ENCODE measurements around the gene SNX19. TPM values are rescaled to one million over a fixed set of nuclear protein-coding genes. Genes with fewer than 3 reads are reported as not detected.

The SNX19 gene
- total RNA-seq, 1 experiment from 2014 or later = 34.6 TPM

DNA sequence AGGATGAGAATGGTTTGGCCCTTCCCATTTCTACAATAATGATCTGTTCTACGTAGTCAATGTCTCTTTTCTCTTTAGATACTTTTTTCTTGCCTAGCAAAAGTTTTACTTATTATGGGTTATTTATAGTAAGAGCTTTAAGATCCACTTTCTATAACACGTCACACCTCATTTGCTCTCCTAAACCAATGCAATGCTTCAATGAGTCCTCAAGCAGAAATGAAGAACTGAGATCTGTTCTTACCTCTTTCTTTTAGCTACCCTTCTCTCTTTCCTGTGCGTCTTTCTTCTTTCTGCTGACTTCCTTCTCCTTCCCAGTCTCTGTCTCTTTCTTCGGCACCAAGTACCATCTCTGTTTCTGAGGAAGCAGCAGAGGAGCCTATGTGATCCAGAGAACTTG lies 61.8 kb downstream of the SNX19 start:
- H3K9me3 ChIP-seq (replicated peaks) = no peaks in the 10 kb centered on the region
- no peak overlapping the region for H3K4me3 ChIP-seq
- no peaks in the 10 kb centered on the region for H3K4me1 ChIP-seq
- H3K27me3 ChIP-seq = no peaks in the 10 kb centered on the region
- no peak overlapping the region for H3K27ac ChIP-seq
- H3K36me3 ChIP-seq = no peaks in the 10 kb centered on the region
- no peak for DNase-seq

DNA sequence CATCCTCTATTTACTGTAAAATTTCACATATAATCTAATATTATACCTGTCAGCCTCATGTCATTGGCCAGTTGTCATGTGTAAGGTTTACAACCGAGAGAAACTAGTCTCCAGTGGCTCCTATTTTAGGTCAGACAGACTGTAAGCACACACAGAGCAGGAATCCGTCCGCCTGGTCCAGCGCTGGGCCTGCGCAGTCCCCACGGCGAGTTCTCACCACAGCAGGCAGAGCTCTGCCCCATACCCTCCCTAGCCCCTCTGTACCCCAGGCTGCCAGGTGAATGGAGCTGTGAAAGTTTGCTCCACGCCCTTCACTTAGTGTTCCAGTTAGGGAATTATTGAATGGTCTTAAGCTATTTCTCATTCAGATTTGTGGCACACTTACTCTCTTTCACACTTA lies 63.7 kb downstream of the SNX19 start:
- Histone ChIP-seq H3K4me1 (no peaks in the 10 kb centered on the region), H3K27ac (no peak overlapping the region), H3K27me3 (no peaks in the 10 kb centered on the region), H3K36me3 (no peaks in the 10 kb centered on the region), H3K4me3 (no peak overlapping the region), H3K9me3 (replicated peaks) (no peaks in the 10 kb centered on the region)
- no peak for DNase-seq

GRCh38 chr11:130850185-130850944 lies 65.9 kb downstream of the SNX19 start:
- Histone ChIP-seq H3K4me3 (no peak overlapping the region), H3K27me3 (no peaks in the 10 kb centered on the region), H3K4me1 (no peaks in the 10 kb centered on the region), H3K9me3 (replicated peaks) (no peaks in the 10 kb centered on the region), H3K36me3 (no peaks in the 10 kb centered on the region), H3K27ac (no peak overlapping the region)
- no peak for DNase-seq

DNA sequence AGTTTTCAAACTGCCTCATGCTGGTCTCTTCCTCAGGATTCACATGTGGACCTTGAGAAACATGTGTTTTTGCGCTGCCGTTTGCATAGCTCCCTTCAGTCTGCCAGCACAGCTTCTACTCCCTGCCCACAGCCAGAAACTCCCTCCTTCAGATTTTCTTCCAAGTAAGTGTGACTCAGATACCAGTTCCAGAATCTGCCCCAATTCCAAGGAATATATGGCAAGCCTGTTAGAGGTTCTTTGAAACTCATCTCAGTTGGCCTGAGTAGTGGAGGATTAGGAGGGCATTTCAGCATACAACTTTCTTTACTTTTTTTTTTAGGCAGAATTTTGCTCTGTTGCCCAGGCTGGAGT lies 67.1 kb downstream of the SNX19 start:
- no peaks in the 10 kb centered on the region for H3K27me3 ChIP-seq
- DNase-seq = no peak
- H3K9me3 ChIP-seq (replicated peaks) = no peaks in the 10 kb centered on the region
- no peaks in the 10 kb centered on the region for H3K4me1 ChIP-seq
- H3K36me3 ChIP-seq = no peaks in the 10 kb centered on the region
- H3K27ac ChIP-seq = no peak overlapping the region
- H3K4me3 ChIP-seq = no peak overlapping the region

- Histone ChIP-seq H3K4me3 (no peak overlapping the region), H3K36me3 (no peaks in the 10 kb centered on the region), H3K27ac (no peak overlapping the region), H3K4me1 (no peaks in the 10 kb centered on the region), H3K9me3 (replicated peaks) (no peaks in the 10 kb centered on the region), H3K27me3 (no peaks in the 10 kb centered on the region)
- no peak for DNase-seq
Measured at GRCh38 chr11:130848361-130849214, 67.7 kb downstream of the SNX19 start.

- DNase-seq = no peak
- Histone ChIP-seq H3K27ac (no peak overlapping the region), H3K4me1 (no peaks in the 10 kb centered on the region), H3K36me3 (no peaks in the 10 kb centered on the region), H3K9me3 (replicated peaks) (no peaks in the 10 kb centered on the region), H3K27me3 (no peaks in the 10 kb centered on the region), H3K4me3 (no peak overlapping the region)
Measured at GRCh38 chr11:130847517-130847916, 68.8 kb downstream of the SNX19 start.

- no peak overlapping the region for H3K27ac ChIP-seq
- H3K4me1 ChIP-seq = 0 out of 2 replicates have a peak, but pooled peaks cover 5% of the 10 kb centered on the region
- H3K27me3 ChIP-seq = no peaks in the 10 kb centered on the region
- H3K9me3 ChIP-seq (replicated peaks) = no peaks in the 10 kb centered on the region
- no peak for DNase-seq
- no peak overlapping the region for H3K4me3 ChIP-seq
- H3K36me3 ChIP-seq = no peaks in the 10 kb centered on the region
Measured at GRCh38 chr11:130846606-130847005, 69.7 kb downstream of the SNX19 start.

DNA sequence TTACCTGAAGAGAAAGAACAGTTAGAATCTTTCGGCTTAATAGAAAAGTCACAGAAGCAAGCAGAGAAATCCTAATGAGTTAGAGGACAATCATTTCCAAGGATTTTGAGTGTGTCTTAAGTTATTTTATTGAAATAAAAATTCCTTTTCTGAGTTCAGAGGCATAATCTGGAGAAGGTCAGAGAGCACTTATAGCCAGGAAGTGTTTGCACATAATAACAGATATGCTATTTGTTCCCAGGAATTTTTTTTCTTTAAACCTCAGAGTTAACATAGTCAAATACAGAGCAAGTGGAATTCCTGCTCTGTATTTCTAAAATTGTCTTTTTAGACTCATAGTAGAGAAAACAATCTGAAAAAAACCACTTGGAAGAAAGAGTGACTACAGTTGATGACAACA lies 74.3 kb downstream of the SNX19 start:
- Histone ChIP-seq H3K36me3 (no peaks in the 10 kb centered on the region), H3K9me3 (replicated peaks) (0 out of 2 replicates have a peak, but pooled peaks cover 2% of the 10 kb centered on the region), H3K27ac (no peak overlapping the region), H3K27me3 (no peaks in the 10 kb centered on the region), H3K4me1 (peaks cover 36% of the 10 kb centered on the region), H3K4me3 (no peak overlapping the region)
- no peak for DNase-seq

DNA sequence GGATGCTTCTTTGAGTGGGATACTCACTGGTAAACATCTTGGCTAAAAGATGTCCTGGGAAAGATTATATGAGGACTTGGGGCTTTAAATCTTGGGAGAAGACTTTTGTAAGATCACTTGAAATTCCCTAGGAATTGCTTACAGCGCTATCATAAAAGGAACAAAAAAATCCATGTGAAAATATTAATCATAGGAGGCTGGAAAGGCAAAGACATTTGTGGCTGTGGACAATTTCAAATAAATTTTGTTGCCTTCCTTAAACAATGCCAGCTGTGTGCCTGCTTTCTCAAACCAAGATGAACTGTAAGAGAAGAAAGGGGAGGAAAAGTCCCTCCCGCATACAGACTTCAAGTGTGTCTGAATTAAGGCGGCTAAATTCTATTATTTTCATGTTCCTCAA lies 75.6 kb downstream of the SNX19 start:
- Histone ChIP-seq H3K4me1 (peaks cover 36% of the 10 kb centered on the region), H3K27ac (peak overlapping the region; percentile 55), H3K36me3 (no peaks in the 10 kb centered on the region), H3K4me3 (peak overlapping the region; percentile 0; the same call in 1 of the 2 replicates), H3K27me3 (no peaks in the 10 kb centered on the region), H3K9me3 (replicated peaks) (0 out of 2 replicates have a peak, but pooled peaks cover 2% of the 10 kb centered on the region)
- DNase-seq = no peak

DNA sequence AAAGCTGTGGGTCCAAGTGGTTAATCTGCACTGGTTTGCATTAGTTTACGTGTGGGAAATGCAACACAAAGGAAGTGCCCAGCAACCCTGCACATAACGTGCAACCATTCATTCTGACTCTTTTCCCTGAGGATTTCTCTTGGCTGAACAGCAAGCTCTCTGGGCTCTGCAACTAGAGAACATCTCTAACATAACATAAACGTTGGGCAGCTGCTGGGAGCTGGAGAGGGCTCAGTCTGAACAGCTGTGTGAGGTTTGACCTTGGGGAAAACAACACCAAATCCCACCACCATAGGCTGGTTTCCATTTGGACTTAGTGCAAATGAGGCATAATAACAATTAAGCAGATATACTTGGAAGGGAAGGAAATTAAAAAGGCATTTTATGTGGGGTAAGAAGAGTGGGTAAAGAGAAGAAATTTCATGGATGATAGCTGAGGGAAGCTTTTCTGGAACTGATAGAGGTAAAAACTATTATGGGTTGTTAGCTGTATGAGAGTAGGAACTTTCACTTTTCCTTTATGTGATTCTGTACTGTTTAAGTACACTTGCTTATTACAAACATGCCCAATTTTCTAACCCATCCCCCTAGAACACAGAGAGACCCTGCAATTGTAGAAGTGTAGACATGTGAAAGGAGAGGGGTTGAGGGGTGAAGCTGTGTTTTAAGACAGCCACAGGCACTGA lies 76.2 kb downstream of the SNX19 start:
- Histone ChIP-seq H3K36me3 (no peaks in the 10 kb centered on the region), H3K9me3 (replicated peaks) (0 out of 2 replicates have a peak, but pooled peaks cover 2% of the 10 kb centered on the region), H3K27ac (peak overlapping the region; percentile 55), H3K27me3 (no peaks in the 10 kb centered on the region), H3K4me1 (peaks cover 36% of the 10 kb centered on the region), H3K4me3 (peak overlapping the region; percentile 0; the same call in 1 of the 2 replicates)
- peak; percentile 83 to 89 for DNase-seq

GRCh38 chr11:130837194-130837593 lies 79.1 kb downstream of the SNX19 start:
- 0 out of 2 replicates have a peak, but pooled peaks cover 2% of the 10 kb centered on the region for H3K9me3 ChIP-seq (replicated peaks)
- H3K4me1 ChIP-seq = peaks cover 36% of the 10 kb centered on the region
- no peak overlapping the region for H3K27ac ChIP-seq
- H3K27me3 ChIP-seq = no peaks in the 10 kb centered on the region
- H3K36me3 ChIP-seq = no peaks in the 10 kb centered on the region
- no peak for DNase-seq
- no peak overlapping the region for H3K4me3 ChIP-seq

DNA sequence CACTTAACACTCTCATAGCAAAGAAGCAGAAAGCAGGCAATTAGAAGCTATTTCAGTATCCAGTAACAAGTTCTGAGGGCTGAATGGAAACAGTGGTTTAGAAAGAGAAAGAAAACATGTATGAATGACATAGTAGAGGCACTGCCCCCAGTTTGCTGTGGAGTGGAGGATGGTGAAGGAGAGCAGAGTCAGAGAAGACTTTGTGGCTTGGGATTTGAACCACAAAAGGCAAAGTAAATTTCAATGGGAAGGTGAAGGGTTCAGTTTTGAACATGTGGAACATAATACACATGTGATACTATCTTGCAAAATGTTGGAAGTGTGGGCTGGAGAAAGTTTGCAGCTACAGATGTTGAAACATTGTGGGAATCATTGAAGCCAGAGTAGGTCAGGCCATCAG lies 81.4 kb downstream of the SNX19 start:
- H3K9me3 ChIP-seq (replicated peaks) = 0 out of 2 replicates have a peak, but pooled peaks cover 2% of the 10 kb centered on the region
- H3K4me1 ChIP-seq = peaks cover 35% of the 10 kb centered on the region
- DNase-seq = no peak
- H3K36me3 ChIP-seq = no peaks in the 10 kb centered on the region
- no peaks in the 10 kb centered on the region for H3K27me3 ChIP-seq
- H3K4me3 ChIP-seq = no peak overlapping the region
- H3K27ac ChIP-seq = no peak overlapping the region

DNA sequence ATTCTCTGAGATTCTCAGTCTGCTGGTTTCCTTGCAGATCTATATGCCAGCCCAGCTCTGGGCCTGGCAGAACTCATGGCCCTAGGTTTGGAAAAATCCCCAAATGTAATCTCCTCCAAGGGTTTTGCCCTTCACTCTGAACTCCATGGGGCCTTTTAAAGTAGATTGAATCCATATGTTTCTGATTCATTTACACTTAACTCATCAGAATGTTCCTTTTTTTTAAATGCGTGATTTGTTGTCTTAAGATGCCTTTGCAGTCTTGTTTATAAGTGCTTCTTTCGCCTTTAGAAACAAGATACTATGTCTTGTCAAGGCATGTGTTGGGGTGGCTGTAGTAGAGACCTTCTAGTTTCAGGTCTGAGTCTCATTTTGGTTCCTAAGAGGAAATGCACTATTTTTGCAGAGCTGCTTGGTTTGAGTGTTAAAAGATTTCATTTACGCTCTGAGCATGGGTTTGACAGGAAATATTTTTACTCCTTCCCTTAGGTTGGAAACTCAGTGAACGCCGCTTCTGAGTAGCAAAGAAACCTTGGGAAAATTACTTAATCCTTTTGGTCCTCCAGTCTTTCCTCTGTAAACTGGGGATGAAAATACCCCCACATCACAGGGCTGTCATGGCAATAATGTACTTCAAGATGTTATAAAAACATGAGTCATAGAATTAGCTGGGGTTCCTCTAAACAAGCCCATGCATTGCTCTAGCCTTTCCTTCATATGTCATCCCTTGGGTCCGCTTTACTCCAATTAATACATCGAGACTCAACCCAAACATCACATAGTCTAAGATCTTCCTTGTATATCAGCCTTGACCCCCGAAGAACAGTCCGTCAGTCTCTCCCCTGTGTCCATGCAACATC lies 83.5 kb downstream of the SNX19 start:
- DNase-seq = no peak
- Histone ChIP-seq H3K9me3 (replicated peaks) (0 out of 2 replicates have a peak, but pooled peaks cover 2% of the 10 kb centered on the region), H3K4me3 (no peak overlapping the region), H3K4me1 (peaks cover 25% of the 10 kb centered on the region), H3K27ac (no peak overlapping the region), H3K27me3 (no peaks in the 10 kb centered on the region), H3K36me3 (no peaks in the 10 kb centered on the region)

- DNase-seq = no peak
- Histone ChIP-seq H3K27ac (no peak overlapping the region), H3K36me3 (no peaks in the 10 kb centered on the region), H3K4me3 (no peak overlapping the region), H3K9me3 (replicated peaks) (no peaks in the 10 kb centered on the region), H3K27me3 (no peaks in the 10 kb centered on the region), H3K4me1 (peaks cover 30% of the 10 kb centered on the region)
Measured at GRCh38 chr11:130831976-130832375, 84.3 kb downstream of the SNX19 start.
